DND-41 (cell line): ENCODE measurements around the gene MAGI1.

Source experiments
- ATAC-seq: fragments of 200-7000 bp; cut with Tn5 transposase; 3 replicates; pipeline ENCODE4 v1.9.1; 2021; ENCODE audit warnings: low read depth; ENCODE audit not compliant: insufficient read depth
- DNase-seq: peaks from one replicate; pipeline ENCODE4 v3.0.0-alpha.2; 2020
- H2AFZ ChIP-seq: 2 replicates; pipeline ENCODE4 v1.6.0; 2012; ENCODE audit warnings: low read depth, low read length
- H3K27ac ChIP-seq: 2 replicates; pipeline ENCODE4 v1.5.1; 2012; ENCODE audit warnings: low read length, inconsistent platforms
- H3K27me3 ChIP-seq: fragments of 200-600 bp; sonication (generic); 2 replicates; pipeline ENCODE4 v1.6.0; 2012; ENCODE audit warnings: low read length, mild to moderate bottlenecking, inconsistent platforms; ENCODE audit not compliant: insufficient read depth, poor library complexity
- H3K36me3 ChIP-seq: 2 replicates; pipeline ENCODE4 v1.5.1; 2012; ENCODE audit warnings: low read length, inconsistent platforms; ENCODE audit not compliant: insufficient read depth
- H3K4me1 ChIP-seq: 2 replicates; pipeline ENCODE4 v1.5.1; 2012; ENCODE audit warnings: mild to moderate bottlenecking, low read length; ENCODE audit not compliant: insufficient read depth
- H3K4me2 ChIP-seq: 2 replicates; pipeline ENCODE4 v1.6.0; 2012; ENCODE audit warnings: mild to moderate bottlenecking, moderate library complexity, low read length, inconsistent platforms; ENCODE audit not compliant: insufficient read depth
- H3K4me3 ChIP-seq, 2 experiments: fragments of 200-600 bp in 1 of 2; shearing (Covaris generic) in 1 of 2; 2 replicates each; pipeline ENCODE4 v1.5.1; 2012 to 2016; ENCODE audit warnings: inconsistent platforms in 2 of 2, low read length in 2 of 2, mild to moderate bottlenecking in 2 of 2, low read depth in 1 of 2, moderate library complexity in 1 of 2
- H3K79me2 ChIP-seq: 2 replicates; pipeline ENCODE4 v1.6.0; 2012; ENCODE audit warnings: low read length, inconsistent platforms; ENCODE audit not compliant: insufficient read depth
- H3K9ac ChIP-seq: 2 replicates; pipeline ENCODE4 v1.6.0; 2012; ENCODE audit warnings: low read depth, mild to moderate bottlenecking, inconsistent platforms, low read length, moderate library complexity
- H3K9me3 ChIP-seq: 2 replicates; pipeline ENCODE4 v1.5.1; 2012; ENCODE audit warnings: low read length, moderate library complexity, mild to moderate bottlenecking, inconsistent platforms; ENCODE audit not compliant: insufficient read depth, severe bottlenecking
- H4K20me1 ChIP-seq: 2 replicates; pipeline ENCODE4 v1.6.0; 2012; ENCODE audit warnings: low read length; ENCODE audit not compliant: insufficient read depth
- EZH2 ChIP-seq: IDR thresholded peaks from 3 replicates; pipeline ENCODE4 v1.6.1; 2012; ENCODE audit warnings: borderline replicate concordance, low read depth, mild to moderate bottlenecking, moderate library complexity, low read length, inconsistent platforms; ENCODE audit not compliant: severe bottlenecking
- TF ChIP-seq, protein P1 (sequence below): IDR thresholded peaks from 2 replicates; pipeline ENCODE4 v1.5.1; 2012; ENCODE audit warnings: borderline replicate concordance, low read length, moderate library complexity, mild to moderate bottlenecking; ENCODE audit not compliant: poor library complexity, severe bottlenecking; ENCODE audit errors: extremely low read depth

Gene MAGI1

DNA sequence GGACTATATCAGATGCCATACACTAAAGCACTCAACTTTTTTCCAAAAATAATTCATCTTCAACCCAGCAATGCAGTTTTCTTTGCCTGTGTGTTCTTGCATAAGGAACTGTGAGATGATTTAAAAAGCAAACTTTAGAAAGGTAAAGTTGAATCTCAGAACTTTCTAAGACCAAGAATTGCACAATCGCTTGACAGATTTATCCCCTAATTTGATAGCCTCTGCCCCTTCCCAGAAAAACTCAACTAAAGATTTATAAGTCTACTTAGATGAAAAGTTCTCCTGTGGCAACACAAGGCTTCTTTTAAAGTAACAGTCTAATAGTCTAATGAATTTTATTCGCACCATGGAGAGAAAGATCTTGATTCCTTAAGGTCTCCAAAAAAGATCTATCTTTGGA is 259.3 kb downstream of the MAGI1 start:
- no peak overlapping the region for H3K4me2 ChIP-seq
- ATAC-seq (no peak), DNase-seq (no peak)
- H3K27ac ChIP-seq: no peak overlapping the region
- H3K4me1 ChIP-seq: no peaks in the 10 kb centered on the region
- no peaks in the 10 kb centered on the region for H3K36me3 ChIP-seq
- H3K79me2 ChIP-seq: no peaks in the 10 kb centered on the region
- no peaks in the 10 kb centered on the region for H3K27me3 ChIP-seq
- H3K9ac ChIP-seq: no peak overlapping the region
- no peak overlapping the region for H3K4me3 ChIP-seq
- H3K9me3 ChIP-seq: no peaks in the 10 kb centered on the region
- no peak overlapping the region for H2AFZ ChIP-seq
- H4K20me1 ChIP-seq: no peaks in the 10 kb centered on the region
- TF ChIP-seq, protein P1, sequence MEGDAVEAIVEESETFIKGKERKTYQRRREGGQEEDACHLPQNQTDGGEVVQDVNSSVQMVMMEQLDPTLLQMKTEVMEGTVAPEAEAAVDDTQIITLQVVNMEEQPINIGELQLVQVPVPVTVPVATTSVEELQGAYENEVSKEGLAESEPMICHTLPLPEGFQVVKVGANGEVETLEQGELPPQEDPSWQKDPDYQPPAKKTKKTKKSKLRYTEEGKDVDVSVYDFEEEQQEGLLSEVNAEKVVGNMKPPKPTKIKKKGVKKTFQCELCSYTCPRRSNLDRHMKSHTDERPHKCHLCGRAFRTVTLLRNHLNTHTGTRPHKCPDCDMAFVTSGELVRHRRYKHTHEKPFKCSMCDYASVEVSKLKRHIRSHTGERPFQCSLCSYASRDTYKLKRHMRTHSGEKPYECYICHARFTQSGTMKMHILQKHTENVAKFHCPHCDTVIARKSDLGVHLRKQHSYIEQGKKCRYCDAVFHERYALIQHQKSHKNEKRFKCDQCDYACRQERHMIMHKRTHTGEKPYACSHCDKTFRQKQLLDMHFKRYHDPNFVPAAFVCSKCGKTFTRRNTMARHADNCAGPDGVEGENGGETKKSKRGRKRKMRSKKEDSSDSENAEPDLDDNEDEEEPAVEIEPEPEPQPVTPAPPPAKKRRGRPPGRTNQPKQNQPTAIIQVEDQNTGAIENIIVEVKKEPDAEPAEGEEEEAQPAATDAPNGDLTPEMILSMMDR: no peak
- TF ChIP-seq EZH2: no peak

DNA sequence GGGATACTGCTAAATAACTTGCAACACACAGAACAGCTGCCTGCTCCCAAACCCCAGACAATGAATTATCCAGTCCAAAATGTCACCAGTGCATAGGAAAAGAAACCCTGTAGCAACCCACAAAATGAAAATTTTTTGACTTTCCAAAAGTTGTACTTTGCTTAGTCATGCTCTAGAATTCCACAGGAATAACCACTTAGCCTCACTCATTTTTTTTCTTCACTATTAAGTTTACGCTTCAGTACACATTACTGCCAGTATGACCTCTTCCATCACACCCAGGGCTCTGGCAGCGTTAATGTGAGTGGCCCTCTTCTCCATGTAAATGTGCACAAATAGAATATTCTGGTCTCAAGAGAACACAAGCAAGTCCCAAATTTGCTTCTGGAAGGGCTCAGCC is 259.8 kb downstream of the MAGI1 start:
- ATAC-seq (no peak), DNase-seq (no peak)
- Histone ChIP-seq H3K79me2 (no peaks in the 10 kb centered on the region), H3K4me2 (no peak overlapping the region), H3K36me3 (no peaks in the 10 kb centered on the region), H3K27ac (no peak overlapping the region), H3K27me3 (no peaks in the 10 kb centered on the region), H3K4me3 (no peak overlapping the region), H3K4me1 (no peaks in the 10 kb centered on the region), H3K9ac (no peak overlapping the region), H4K20me1 (no peaks in the 10 kb centered on the region), H3K9me3 (no peaks in the 10 kb centered on the region), H2AFZ (no peak overlapping the region)
- no peak for TF ChIP-seq EZH2
- TF ChIP-seq, protein P1: no peak

DNA sequence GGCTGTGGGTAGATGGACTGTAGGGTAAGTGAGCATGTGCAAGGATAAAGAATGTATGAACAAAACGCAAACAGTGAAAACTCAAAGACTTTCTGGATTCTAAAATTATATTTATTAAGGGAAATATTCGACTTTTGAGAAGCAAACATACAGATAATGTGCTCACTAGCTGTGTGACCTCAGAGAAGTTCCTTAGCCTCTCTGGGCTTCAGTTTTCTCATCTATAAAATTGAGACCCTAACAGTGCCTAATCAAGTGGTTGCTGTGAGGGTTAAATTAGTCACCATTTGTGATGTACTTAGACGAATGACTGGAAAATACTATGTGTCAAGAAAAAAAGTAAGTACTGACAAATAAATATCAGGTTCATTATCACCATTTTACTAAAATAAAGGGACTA is 261.7 kb downstream of the MAGI1 start:
- no peak overlapping the region for H3K4me3 ChIP-seq
- no peaks in the 10 kb centered on the region for H3K36me3 ChIP-seq
- no peak overlapping the region for H3K4me2 ChIP-seq
- no peaks in the 10 kb centered on the region for H4K20me1 ChIP-seq
- DNase-seq (no peak), ATAC-seq (no peak)
- H3K9me3 ChIP-seq: no peaks in the 10 kb centered on the region
- H3K79me2 ChIP-seq: no peaks in the 10 kb centered on the region
- no peaks in the 10 kb centered on the region for H3K27me3 ChIP-seq
- no peak overlapping the region for H3K27ac ChIP-seq
- no peak overlapping the region for H3K9ac ChIP-seq
- TF ChIP-seq, protein P1: no peak
- TF ChIP-seq EZH2: no peak
- no peaks in the 10 kb centered on the region for H3K4me1 ChIP-seq
- no peak overlapping the region for H2AFZ ChIP-seq

DNA sequence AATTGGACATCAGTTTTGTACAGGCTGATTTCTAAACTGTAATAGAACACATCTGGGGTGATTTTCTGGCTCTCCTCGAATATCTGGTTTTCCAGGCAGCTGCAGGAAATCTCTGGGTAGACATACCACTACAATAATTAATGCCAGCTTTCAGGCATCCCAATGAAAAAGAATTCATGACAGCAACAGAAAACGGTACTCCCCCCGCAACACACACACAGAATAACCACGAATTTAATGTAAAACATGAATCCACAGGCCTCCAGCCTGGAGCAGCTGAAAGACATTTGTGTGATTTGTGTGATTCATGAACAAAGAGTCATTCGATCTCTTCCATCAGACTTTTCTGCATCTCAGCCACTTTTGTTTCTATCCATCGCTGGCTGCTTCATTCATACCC is 262.2 kb downstream of the MAGI1 start:
- no peaks in the 10 kb centered on the region for H3K4me1 ChIP-seq
- no peaks in the 10 kb centered on the region for H3K27me3 ChIP-seq
- H3K4me3 ChIP-seq: no peak overlapping the region
- no peak overlapping the region for H3K27ac ChIP-seq
- TF ChIP-seq, protein P1: no peak
- TF ChIP-seq EZH2: no peak
- H4K20me1 ChIP-seq: no peaks in the 10 kb centered on the region
- no peak overlapping the region for H2AFZ ChIP-seq
- DNase-seq: no peak
- no peaks in the 10 kb centered on the region for H3K79me2 ChIP-seq
- no peak overlapping the region for H3K9ac ChIP-seq
- H3K9me3 ChIP-seq: no peaks in the 10 kb centered on the region
- no peaks in the 10 kb centered on the region for H3K36me3 ChIP-seq
- ATAC-seq: no peak
- H3K4me2 ChIP-seq: no peak overlapping the region
